HG02798 (cell line): ENCODE data around the gene PDYN.

ENCODE experiments used
- ATAC-seq: cut with Tn5 transposase; IDR thresholded peaks from one replicate; pipeline ENCODE4 v1.9.1; 2021; ENCODE audit warnings: mild to moderate bottlenecking; ENCODE audit not compliant: unreplicated experiment, poor library complexity

Gene PDYN

DNA sequence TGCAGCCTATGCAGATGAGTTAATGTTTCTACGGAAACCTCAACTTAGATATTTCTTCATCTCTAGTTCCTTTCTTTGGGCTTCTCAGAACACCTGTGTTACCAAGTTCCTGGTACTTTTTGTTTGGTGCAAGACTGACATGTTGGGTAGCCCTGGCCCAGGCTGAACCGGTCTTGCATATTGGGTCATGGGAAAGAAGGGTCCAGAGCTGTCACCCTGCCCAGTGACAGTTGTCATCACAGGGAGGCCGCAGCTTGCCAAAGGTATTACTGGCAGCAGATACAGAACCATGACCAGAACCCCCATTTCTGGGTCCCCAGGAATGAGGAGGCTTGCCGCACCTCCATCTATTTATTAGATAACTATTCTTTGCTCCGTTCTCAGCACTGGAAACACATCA is 40.2 kb downstream of the PDYN start:
- ATAC-seq, result no peak

DNA sequence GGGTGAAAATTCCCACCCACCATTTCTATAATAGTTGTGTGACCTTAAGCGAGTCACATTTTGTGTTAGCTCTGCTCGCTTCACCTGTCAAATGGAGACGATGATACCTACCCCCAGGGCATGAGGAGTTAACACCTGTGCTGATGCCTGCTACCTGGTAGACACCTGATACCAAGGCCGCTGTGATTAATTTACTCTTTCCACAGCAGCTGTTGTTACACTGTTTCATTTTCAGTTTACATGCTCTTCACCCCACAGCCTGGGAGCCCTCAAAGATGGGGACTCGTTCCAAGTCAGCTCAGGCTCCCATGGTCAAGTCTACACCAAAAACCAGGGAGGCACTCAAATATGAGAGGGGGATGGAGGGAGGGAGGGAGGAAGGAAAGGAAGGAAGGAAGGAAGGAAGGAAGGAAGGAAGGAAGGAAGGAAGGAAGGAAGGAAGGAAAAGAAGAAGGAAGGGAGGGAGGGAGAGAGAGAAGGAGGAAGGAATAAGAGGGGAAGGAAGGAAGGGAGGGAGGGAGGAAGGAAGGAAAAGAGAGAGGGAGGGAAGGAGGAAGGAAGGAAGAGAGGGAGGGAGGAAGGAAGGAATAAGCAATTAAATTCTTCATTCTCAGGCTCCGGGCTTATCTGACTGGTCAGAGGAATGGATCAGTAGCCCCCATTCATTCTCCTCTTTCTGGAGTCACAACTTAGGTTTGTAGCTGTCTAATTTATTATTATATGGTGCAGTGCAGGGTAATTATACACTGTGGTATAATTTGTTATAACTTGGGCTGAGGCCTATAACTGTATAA is 40.9 kb downstream of the PDYN start:
- ATAC-seq, result peak; percentile 62

DNA sequence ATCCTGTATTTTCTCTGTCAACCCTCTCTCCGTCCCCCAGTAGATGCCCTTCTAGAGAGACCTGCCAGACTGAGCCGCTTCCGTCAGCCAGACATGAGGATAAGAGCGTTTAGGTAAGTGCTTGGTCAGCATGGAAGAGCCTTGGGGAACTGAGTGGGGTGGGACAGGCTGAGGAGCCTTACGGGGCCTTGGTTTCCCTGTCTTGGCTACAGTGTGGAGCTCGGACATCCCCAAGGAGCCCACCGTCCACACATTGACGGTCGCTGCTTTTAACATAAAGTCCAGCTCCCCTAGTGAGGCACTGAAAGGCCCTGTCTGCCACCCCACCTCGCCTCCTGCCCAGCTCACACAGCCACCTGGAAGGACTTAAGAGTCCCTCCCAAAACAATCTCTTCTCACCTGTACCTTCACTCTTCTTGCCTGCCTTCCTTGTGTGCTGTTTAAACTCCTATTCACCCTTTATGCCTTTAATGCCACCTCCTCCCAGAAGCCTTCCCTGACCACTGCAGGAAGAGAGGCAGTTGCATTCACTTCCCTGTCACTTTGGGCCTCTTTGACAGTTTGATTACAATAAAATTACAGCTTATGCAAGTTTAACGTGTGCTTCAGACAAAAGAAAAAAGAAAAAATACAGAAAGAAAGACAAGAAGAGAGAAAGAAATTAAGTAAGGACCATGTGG is 42.3 kb downstream of the PDYN start:
- no peak for ATAC-seq

DNA sequence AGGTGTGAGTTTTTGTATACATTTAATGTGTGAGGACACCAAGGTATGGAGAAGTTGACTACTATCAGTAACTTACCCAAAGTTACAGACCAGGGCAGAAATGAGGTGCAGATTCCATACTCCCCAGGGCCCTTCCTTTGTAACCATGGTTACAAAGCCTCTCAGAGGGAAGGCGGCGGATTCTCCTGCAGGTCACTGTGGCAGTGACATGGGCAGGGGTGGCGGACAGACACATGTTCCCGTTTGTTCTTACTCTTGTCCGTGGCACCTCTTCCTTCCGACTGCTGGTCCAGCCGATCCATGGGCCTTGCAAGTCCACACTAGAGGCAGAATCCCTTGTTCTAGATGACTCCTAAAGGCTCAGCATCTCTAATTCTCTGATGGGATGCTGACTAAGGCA is 43.0 kb downstream of the PDYN start:
- no peak for ATAC-seq

DNA sequence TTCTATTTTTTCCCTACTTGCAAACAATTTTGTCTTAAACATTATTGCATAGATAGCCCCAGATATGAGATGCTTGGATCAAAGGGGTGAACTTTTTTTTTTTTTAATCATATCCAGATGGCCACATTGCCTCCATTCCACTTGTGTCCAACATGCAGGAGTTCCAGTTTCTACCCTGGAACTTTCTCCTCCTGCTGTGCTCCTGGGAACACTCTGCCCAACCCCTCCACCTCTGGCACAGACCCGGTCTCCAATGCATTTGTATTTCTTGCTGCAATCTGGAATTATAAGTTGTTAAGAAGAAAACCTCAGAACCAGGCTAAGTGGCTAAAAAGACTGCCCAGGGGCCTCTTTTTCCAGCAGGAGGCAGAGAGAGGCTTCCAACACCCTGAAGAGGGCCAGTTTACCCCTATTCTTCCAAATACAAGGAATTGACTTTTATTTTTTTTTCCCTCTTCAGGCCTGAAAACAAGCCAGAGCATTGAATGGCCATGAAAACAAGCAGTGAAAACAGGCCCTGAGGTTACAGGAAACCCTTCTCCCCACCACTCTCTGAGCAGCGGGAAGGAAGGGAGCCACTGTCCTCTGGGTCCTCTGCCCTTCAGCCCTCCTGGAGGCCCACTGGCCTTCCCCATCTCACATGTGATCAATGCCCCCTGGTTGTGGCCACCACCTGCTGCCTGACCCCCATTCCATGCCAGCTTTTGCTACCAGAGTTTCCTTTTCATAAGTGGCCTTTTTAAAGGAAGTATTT is 44.3 kb downstream of the PDYN start:
- ATAC-seq, result no peak

DNA sequence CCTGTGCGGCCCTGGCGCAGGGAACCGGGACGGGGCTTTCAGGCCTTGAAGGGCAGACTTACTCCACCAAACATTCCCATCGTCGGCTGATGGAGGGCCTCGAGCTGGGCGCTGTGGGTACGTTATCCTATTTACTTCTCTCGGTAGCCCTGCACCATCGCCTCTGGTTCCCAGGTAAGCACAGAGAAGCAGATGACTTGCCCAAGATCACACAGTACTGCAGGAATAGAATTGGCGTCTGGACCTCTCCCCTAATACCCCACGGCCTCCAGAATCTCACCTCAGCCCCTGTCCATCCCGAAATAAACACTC is 46.4 kb downstream of the PDYN start:
- no peak for ATAC-seq

DNA sequence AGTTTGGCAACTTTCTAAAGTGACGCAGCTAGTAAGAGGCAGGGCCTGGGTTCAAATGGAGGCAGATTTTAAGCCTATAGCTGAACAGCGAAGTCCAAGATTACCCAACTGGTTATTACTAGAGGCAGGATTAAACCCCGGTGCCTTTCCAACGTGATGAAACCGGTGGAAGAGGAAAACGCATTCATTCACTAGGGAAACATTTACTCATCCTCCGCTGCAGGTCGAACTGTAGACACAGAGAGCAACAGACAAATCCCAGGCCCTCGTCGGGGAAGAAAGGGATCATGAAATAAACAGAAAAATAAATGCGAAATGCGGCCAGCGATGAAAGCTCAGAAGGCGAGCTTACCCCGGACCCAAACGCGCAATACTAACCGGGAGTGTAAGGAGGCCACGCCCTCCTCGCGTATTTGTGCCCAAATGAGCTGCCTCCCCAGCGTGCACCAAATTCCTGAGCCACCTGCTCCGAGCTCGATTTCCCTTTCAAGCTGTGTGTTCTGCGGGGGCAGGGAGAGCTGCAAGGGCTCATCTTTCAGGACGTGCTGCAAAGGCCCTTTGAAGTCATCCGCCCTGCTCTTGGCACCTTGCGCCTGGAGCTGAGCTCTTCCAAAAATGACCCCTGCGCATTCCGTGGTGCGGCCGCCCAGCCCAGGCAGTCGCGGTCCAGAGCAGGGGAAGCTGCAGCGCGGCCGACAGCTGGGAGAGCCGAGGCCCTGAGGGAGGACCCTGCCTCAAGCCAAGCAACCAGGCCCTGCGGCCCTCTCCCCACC is 46.9 kb downstream of the PDYN start:
- no peak for ATAC-seq

DNA sequence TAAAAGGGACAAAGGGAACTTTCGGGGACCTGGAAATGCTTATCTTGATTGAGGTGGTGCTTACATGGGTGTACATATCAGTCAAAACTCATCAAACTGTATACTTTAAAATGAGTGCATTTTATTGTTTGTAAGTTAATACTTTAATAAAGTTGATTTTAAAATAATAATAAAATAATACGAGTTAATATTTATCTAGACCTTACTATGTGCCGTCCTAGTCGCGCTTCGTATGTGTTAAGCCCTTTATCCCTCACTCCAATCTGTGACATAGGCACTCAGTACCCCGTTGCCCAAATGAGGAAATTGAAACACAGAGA is 47.5 kb downstream of the PDYN start:
- no peak for ATAC-seq

DNA sequence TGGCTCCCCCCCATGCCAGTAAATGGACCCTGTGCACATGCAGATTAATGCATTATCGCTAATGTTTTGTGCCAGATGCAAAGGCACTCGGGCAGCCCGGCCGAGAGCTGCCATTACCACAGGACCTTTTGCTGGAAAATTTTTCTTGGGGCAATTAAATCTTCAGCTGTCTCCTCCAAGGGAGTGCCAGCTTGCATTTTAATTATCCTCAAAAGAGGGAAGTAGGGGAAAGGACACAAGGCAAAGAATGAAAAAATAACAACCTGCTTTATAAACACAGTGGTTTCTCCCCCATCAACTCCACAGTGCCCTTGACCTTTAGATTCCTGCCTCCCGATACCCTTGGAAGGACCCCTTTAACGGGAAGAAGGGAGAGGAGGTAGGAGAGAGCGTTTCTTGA is 48.2 kb downstream of the PDYN start:
- ATAC-seq, result no peak

DNA sequence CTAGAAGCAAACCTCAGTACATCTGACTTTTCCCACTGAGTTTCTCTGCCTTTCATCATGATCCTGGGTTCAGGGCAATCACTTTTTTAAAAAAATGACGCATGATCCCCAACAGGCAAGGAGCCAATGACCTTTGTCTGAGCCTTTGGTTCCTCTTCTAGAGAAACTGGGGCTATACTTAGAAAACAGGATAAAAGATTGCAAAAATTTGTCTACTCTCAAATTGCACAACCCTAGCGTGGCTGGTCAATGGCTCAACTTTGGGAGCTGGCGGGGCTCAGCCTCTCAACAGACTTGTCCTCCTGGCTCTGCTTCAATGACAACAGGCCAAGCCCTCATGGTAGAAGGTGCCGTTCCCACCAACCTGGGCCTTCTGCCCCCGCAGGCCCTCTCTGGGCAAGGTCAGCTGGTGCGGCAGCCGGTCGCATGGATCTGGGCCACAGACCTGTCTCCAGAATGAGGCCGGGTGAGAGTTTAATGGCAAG is 48.7 kb downstream of the PDYN start:
- no peak for ATAC-seq

DNA sequence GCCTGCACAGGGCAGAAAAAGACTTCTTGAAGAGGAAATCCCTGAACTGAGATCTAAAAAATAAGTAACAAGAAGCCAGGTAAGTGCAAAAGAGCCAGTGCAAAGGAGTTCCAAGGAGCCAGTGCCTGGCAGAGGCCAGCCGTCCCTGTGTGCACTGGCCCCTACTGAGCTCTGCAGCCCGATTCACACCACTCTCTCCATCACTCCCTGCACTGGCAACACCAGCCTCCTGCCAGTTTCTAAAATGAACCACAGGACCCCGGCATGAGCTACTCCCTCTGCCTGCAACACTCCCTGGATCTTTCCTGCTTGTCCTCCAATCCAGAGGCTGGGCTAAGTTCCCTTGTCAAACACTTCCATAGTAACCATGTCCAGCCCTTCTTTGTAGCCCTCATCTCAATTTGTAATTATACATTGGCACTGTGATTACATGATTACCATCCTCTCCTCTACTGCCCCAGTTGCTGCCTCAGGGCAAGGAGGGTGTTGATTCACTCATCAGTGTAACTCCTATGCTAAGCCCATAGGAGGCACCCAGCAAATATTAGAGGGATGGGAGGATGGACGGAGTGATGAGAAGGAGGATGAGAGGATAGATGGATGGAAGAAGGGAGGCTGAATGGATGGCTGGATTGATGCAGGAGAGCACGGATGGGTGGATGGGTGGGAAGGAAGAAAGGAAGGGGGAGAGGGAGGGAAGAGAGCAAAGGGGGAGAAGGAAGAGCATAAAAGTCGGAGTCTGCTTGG is 49.3 kb downstream of the PDYN start:
- ATAC-seq, result no peak

DNA sequence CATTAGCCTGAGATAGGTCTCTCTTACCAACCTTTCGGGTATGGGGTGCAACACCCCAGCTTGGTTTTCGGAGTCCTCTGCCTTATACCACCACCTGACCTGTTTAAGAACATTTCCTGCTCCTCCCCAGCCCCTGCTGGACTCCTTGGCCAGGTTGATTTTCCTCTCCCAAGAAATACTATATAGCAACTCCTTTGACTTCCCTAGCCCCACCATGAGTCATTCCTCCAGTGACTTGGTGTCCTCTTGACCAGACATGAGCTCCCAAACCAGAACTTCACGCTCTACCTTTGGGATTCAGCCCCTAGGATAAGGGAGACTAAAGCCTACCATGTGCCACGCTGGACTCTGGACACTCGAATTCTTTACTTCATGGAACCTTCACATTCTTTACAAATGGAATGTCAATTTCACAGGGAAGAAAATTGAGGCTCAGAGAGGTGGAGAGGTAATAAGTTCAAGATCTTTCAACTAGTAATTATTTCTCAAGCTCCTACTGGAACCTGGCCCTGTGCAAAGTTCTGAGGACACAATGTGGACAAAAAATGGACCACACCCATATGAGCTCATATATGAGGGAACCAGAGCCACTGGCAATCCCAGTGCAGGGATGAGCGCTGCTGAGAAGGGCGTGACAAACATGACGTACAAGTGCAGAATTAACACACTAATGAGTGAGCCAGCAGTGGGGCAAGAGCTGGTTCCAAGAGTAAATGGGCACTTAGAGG is 50.4 kb downstream of the PDYN start:
- ATAC-seq, result no peak

DNA sequence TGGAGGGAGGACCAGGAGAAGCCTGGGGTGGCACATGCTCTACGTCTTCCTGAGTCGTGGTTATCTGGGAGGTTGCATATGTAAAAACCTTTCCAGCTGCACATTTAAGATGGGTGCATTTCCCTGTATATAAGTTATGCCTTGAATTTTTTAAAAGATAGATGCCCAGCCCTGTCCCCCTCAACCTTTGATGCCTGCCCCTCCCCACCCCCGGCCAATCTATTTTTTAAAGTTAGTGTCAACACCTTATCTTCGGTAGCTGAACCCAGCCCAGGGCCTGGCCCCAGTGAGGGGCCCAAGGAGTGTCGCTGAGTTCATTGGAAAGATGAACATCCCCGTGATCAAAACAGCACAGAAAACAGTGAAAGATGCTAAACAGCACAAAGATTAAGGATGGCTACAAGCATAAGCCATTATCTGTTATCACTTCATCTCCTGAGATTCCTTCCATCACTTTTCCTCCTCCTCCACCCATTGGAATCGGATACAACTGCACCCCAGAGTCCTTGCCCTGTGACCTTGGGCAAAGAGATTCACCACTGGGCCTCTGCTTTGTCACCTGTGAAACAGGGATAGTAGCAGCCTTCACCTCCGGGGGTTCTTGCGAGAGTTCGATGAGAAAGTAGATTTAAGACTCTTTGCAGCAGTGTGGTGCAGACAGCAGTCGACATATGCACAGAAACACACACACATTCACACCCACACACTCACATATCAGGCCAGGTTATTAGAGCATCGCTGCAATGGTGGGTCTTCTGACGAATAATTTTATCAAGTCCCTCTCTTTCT is 51.2 kb downstream of the PDYN start:
- ATAC-seq, result no peak

DNA sequence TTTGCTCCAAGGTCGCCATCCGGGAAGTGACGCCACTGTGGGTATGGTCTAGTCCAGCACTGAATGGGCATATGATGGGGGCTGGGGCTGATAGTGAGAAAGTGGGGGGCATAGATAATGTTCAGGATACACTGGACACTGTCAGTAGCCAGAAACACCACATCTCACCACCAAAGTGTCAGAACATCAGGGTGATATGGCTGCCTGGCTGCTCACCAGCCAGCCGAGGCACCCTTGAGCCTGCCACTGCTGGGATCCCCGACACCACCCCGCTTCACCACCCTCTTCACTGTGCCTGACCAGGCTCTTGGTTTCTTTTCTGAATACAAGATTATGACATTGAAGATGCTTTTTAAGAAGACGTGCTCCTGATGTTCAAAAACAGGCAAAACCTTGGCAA is 51.8 kb downstream of the PDYN start:
- no peak for ATAC-seq

DNA sequence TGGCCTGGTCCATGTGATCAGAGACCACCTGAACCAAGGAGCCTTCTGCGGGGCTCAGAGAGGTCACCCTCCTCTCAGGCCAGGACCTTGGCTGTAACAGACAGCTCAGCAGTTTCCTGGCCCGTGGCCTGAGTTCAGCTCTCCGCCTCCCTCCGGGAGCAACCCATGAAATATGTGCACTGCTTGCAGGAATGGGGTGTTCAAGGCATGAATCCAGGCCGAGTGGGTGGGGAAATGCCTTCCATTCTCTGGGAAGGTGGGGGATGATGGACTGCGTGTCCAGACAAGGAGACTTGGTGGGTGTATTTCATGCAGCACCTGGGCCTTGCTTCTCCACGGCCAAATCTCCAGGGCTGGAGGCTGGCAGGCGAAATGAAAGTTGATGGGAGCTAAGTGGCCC is 52.6 kb downstream of the PDYN start:
- ATAC-seq, result no peak

DNA sequence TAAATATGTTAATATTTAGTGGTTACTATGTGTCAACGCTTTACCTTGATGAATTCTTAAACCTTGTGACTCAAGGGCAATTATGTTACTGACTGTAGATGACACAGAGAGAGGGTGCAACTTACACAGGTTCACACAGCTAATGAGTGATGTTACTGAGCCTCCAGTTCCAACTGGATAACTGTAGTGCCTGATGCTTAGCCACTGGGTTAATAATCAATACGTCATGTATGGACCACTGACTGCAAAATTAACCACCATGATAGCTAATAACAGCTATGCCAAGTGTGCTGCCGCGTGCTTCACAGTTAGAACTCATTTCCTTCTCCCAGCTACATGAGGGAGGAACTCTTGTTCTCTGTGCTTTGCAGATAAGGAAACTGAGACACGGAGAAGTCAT is 53.3 kb downstream of the PDYN start:
- ATAC-seq, result no peak

DNA sequence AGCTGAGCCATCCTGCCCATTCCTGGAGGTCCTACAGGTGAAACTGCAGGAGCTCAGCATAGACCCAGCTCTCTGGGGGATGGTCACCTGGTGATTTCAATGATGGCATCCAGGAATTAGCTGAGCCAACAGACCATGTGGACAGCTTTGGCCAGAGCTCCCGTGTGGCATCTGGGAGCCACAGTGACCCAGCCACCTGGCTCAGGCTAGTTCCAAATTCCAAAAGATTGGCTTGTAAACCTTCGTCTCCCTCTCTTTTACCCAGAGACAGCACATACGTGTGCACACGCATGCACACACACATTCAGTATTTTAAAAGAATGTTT is 54.6 kb downstream of the PDYN start:
- ATAC-seq, result no peak

DNA sequence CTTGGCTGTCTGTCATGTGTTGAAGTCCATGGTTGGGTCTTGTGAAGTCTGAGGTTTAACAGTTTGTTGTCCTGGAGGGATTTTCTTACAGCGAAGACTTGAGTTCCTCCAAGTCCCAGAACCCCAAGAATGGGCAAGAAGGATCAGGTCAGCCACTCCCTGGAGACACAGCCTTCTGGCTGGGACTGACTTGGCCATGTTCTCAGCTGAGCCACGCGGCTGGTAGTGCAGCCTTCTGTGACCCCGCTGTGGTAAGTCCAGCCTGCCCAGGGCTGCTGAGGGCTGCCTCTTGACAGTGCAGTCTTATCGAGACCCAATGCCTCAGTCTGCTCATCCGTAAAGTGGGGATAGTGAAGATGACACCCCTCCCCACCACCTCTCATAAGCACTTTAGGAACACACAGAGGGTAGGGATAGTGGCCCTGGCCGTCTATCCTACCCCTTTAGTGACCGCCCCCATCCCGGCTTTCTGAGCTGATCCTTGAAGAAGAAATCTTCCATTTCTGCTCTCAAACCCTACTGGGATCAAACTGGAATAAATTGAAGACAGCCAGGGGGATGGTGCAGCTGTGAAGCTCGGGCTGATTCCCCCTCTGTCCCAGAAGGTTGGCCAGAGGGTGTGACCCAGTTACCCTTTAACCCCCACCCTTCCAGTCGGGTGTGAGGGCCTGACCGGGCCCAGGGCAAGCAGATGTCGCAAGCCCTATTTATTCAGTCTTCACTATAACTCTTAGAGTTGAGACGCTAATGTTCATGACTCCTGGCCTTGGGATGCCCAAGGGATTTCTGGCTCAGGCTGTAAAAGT is 55.2 kb downstream of the PDYN start:
- no peak for ATAC-seq
